HEK293 (cell line): ENCODE results near the gene TRIM40.

ENCODE experiments used
- CTCF ChIA-PET: fragments of 350-600 bp; formaldehyde crosslinking; extraction: SDS; loops from one replicate; lab custom pipeline; 2021; ENCODE audit warnings: antibody characterized with exemption; lab: Yijun Ruan, JAX
- POLR2A ChIA-PET: fragments of 300-600 bp; formaldehyde crosslinking; extraction: SDS; loops from one replicate; lab custom pipeline; 2020; ENCODE audit warnings: antibody characterized with exemption, inconsistent platforms; lab: Yijun Ruan, JAX
- H3K27ac ChIP-seq: fragments of 200-500 bp; sonication (Bioruptor generic); 2 replicates; pipeline ENCODE4 v1.5.1; 2014; ENCODE audit warnings: low read depth, low read length, control low read depth, inconsistent platforms; ENCODE audit errors: extremely low read depth
- H3K36me3 ChIP-seq, 2 experiments: fragments of 200-500 bp in 1 of 2; sonication (Bioruptor generic) in 1 of 2; 1 replicate in 1 of 2; 2 replicates in 1 of 2; pipeline ENCODE4 v1.5.1; 2014 to 2017; ENCODE audit warnings: inconsistent platforms in 2 of 2, low read length in 2 of 2; ENCODE audit not compliant: control insufficient read depth in 2 of 2, insufficient read depth in 1 of 2
- H3K4me1 ChIP-seq: fragments of 200-500 bp; sonication (Bioruptor generic); 2 replicates; pipeline ENCODE4 v1.5.1; 2014; ENCODE audit warnings: mild to moderate bottlenecking, low read length, inconsistent platforms; ENCODE audit not compliant: control insufficient read depth, insufficient read depth
- H3K4me3 ChIP-seq: 2 replicates; pipeline ENCODE4 v1.5.1; 2011; ENCODE audit warnings: low read depth, mild to moderate bottlenecking, control low read depth, low read length, moderate library complexity
- H3K9me3 ChIP-seq: fragments of 200-500 bp; sonication (Bioruptor generic); 2 replicates; pipeline ENCODE4 v1.5.1; 2014; ENCODE audit warnings: low read depth, low read length, inconsistent platforms; ENCODE audit not compliant: control insufficient read depth, insufficient read depth
- GLIS1 ChIP-seq: fragments of 450-650 bp; formaldehyde crosslinking; IDR thresholded peaks from 2 replicates; pipeline ENCODE4 v1.5.1; 2016; ENCODE audit warnings: missing biosample characterization, missing genetic modification characterization
- IKZF3 ChIP-seq: fragments of 450-650 bp; IDR thresholded peaks from 2 replicates; pipeline ENCODE4 v1.5.0; 2018; ENCODE audit warnings: missing biosample characterization, mild to moderate bottlenecking, missing genetic modification characterization, moderate library complexity
- KLF1 ChIP-seq: fragments of 450-650 bp; formaldehyde crosslinking; IDR thresholded peaks from 2 replicates; pipeline ENCODE4 v1.5.1; 2016; ENCODE audit warnings: missing biosample characterization, missing genetic modification characterization
- KLF10 ChIP-seq: fragments of 450-650 bp; IDR thresholded peaks from 2 replicates; pipeline ENCODE4 v1.5.1; 2018; ENCODE audit warnings: missing biosample characterization, mild to moderate bottlenecking, missing genetic modification characterization
- MZF1 ChIP-seq: fragments of 450-650 bp; formaldehyde crosslinking; IDR thresholded peaks from 2 replicates; pipeline ENCODE4 v1.5.1; 2017; ENCODE audit warnings: missing biosample characterization, missing genetic modification characterization, borderline replicate concordance
- PRDM6 ChIP-seq: fragments of 450-650 bp; formaldehyde crosslinking; IDR thresholded peaks from 2 replicates; pipeline ENCODE4 v1.5.1; 2017; ENCODE audit warnings: missing biosample characterization, missing genetic modification characterization
- SCRT2 ChIP-seq: fragments of 450-650 bp; formaldehyde crosslinking; IDR thresholded peaks from 2 replicates; pipeline ENCODE4 v1.5.1; 2016; ENCODE audit warnings: missing biosample characterization, missing genetic modification characterization
- TCF7L2 ChIP-seq: IDR thresholded peaks from 2 replicates; pipeline ENCODE4 v1.6.1; 2011; ENCODE audit warnings: low read depth, mild to moderate bottlenecking, inconsistent platforms, low read length, moderate library complexity, borderline replicate concordance
- ZBTB1 ChIP-seq: fragments of 450-650 bp; formaldehyde crosslinking; IDR thresholded peaks from 2 replicates; pipeline ENCODE4 v1.5.1; 2016; ENCODE audit warnings: missing biosample characterization, missing genetic modification characterization
- ZBTB17 ChIP-seq: fragments of 450-650 bp; formaldehyde crosslinking; IDR thresholded peaks from 2 replicates; pipeline ENCODE4 v1.5.1; 2016; ENCODE audit warnings: missing biosample characterization, missing genetic modification characterization
- ZBTB20 ChIP-seq: fragments of 450-650 bp; formaldehyde crosslinking; IDR thresholded peaks from 2 replicates; pipeline ENCODE4 v1.5.1; 2016; ENCODE audit warnings: missing biosample characterization, missing genetic modification characterization
- ZBTB21 ChIP-seq: fragments of 450-650 bp; formaldehyde crosslinking; IDR thresholded peaks from 2 replicates; pipeline ENCODE4 v1.5.1; 2017; ENCODE audit warnings: missing biosample characterization, missing genetic modification characterization
- ZBTB8A ChIP-seq: fragments of 450-650 bp; formaldehyde crosslinking; IDR thresholded peaks from 2 replicates; pipeline ENCODE4 v1.5.1; 2016; ENCODE audit warnings: missing biosample characterization, missing genetic modification characterization
- ZNF37A ChIP-seq: fragments of 450-650 bp; IDR thresholded peaks from 2 replicates; pipeline ENCODE4 v1.5.1; 2018; ENCODE audit warnings: missing biosample characterization, missing genetic modification characterization
- ZNF473 ChIP-seq: fragments of 450-650 bp; formaldehyde crosslinking; IDR thresholded peaks from 2 replicates; pipeline ENCODE4 v1.5.1; 2017; ENCODE audit warnings: missing biosample characterization, missing genetic modification characterization
- ZNF561 ChIP-seq: fragments of 450-650 bp; IDR thresholded peaks from 2 replicates; pipeline ENCODE4 v1.5.1; 2018; ENCODE audit warnings: missing biosample characterization, missing genetic modification characterization, borderline replicate concordance
- ZNF707 ChIP-seq: fragments of 450-650 bp; formaldehyde crosslinking; IDR thresholded peaks from 2 replicates; pipeline ENCODE4 v1.5.1; 2016; ENCODE audit warnings: missing biosample characterization, missing genetic modification characterization
- ZSCAN16 ChIP-seq: fragments of 450-650 bp; formaldehyde crosslinking; IDR thresholded peaks from 2 replicates; pipeline ENCODE4 v1.5.1; 2016; ENCODE audit warnings: missing biosample characterization, missing genetic modification characterization
- TF ChIP-seq, protein P1 (sequence below): fragments of 450-650 bp; formaldehyde crosslinking; IDR thresholded peaks from 2 replicates; pipeline ENCODE4 v1.5.1; 2016; ENCODE audit warnings: missing biosample characterization, missing genetic modification characterization
- TF ChIP-seq, protein P2 (sequence below): fragments of 450-650 bp; formaldehyde crosslinking; IDR thresholded peaks from 2 replicates; pipeline ENCODE4 v1.5.1; 2017; ENCODE audit warnings: missing biosample characterization, missing genetic modification characterization
- TF ChIP-seq, protein P3 (sequence below): fragments of 450-650 bp; formaldehyde crosslinking; IDR thresholded peaks from 2 replicates; pipeline ENCODE4 v1.5.1; 2017; ENCODE audit warnings: missing biosample characterization, missing genetic modification characterization

TRIM40 gene

GRCh38 chr6:30127238-30128093, 8.5 kb upstream of the TRIM40 start:
- H3K4me3 ChIP-seq = no peak overlapping the region
- POLR2A ChIA-PET = no interaction called here

DNA sequence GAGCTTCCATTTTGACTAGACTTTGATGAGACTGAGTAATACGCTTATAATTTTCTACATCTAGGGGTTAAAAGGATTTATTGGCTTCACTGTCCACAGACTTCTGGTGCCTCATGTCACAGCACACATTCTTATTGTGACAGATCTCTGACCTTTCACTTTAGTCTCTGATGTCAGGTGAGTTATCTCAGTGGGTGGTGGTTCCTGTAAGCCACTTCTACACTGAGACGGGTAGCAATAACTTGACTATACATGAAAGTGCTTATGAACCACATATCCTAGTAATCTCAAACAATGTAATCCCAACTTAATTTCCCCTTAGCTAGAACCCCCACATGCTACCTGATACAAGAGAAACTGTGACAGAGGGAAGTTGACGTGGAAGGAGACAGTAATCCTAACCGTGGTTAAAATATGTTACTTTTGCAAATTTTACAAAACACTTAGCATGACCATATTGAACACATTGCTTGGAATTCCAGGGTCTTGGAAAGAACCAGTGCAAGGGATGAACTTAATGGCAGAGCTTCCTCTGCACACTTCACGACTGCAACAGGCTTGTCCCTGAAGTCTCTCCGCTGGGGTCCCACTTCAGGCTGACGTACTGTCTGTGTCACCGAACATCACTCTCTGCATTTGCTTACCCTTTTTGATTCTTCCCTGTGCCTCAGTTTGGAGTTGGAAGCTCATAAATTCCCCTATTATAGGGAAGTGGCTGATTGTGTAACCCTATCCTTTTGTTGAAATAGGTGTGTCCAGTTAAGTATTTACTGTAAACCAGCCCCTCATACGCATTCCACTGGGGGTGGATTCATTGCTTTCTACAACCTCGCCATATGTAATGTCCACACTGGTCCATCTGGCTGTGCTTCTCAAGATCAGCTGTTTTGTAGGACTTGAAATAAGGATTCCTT, 6.4 kb upstream of the TRIM40 start:
- H3K4me1 ChIP-seq = no peaks in the 10 kb centered on the region
- H3K9me3 ChIP-seq = no peaks in the 10 kb centered on the region
- H3K36me3 ChIP-seq = no peaks in the 10 kb centered on the region
- TF ChIP-seq TCF7L2 (peak; percentile 65), KLF1 (tag by site-specific recombination) (peak; percentile 61), SCRT2 (peak; percentile 75), KLF10 (peak; percentile 53), ZNF473 (no peak), PRDM6 (tag by site-specific recombination) (0 out of 2 replicates have a peak, but pooled peaks have one; percentile 6), ZNF561 (no peak), ZBTB20 (tag by site-specific recombination) (no peak), GLIS1 (0 out of 2 replicates have a peak, but pooled peaks have one; percentile 25), MZF1 (tag by site-specific recombination) (peak; percentile 36), ZSCAN16 (tag by site-specific recombination) (no peak), ZBTB21 (tag by site-specific recombination) (no peak), ZBTB8A (no peak)
- TF ChIP-seq, protein P1, sequence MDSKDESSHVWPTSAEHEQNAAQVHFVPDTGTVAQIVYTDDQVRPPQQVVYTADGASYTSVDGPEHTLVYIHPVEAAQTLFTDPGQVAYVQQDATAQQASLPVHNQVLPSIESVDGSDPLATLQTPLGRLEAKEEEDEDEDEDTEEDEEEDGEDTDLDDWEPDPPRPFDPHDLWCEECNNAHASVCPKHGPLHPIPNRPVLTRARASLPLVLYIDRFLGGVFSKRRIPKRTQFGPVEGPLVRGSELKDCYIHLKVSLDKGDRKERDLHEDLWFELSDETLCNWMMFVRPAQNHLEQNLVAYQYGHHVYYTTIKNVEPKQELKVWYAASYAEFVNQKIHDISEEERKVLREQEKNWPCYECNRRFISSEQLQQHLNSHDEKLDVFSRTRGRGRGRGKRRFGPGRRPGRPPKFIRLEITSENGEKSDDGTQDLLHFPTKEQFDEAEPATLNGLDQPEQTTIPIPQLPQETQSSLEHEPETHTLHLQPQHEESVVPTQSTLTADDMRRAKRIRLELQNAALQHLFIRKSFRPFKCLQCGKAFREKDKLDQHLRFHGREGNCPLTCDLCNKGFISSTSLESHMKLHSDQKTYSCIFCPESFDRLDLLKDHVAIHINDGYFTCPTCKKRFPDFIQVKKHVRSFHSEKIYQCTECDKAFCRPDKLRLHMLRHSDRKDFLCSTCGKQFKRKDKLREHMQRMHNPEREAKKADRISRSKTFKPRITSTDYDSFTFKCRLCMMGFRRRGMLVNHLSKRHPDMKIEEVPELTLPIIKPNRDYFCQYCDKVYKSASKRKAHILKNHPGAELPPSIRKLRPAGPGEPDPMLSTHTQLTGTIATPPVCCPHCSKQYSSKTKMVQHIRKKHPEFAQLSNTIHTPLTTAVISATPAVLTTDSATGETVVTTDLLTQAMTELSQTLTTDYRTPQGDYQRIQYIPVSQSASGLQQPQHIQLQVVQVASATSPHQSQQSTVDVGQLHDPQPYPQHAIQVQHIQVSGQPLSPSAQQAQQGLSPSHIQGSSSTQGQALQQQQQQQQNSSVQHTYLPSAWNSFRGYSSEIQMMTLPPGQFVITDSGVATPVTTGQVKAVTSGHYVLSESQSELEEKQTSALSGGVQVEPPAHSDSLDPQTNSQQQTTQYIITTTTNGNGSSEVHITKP = peak; percentile 63; the same call in 1 of the 2 replicates
- TF ChIP-seq, protein P2, sequence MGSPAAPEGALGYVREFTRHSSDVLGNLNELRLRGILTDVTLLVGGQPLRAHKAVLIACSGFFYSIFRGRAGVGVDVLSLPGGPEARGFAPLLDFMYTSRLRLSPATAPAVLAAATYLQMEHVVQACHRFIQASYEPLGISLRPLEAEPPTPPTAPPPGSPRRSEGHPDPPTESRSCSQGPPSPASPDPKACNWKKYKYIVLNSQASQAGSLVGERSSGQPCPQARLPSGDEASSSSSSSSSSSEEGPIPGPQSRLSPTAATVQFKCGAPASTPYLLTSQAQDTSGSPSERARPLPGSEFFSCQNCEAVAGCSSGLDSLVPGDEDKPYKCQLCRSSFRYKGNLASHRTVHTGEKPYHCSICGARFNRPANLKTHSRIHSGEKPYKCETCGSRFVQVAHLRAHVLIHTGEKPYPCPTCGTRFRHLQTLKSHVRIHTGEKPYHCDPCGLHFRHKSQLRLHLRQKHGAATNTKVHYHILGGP (tag by site-specific recombination) = no peak
- POLR2A ChIA-PET = interaction anchor here (1.2 to 3.2 kb wide), 3 partner anchors 25 to 28 kb away, joined by 3 to 20 read pairs (median 4); no protein-coding TSS in a partner anchor
- no peak overlapping the region for H3K27ac ChIP-seq
- CTCF ChIA-PET = interaction anchor here (0.7 to 8.4 kb wide), 17 partner anchors 8 to 140 kb away, joined by 3 to 200 read pairs (median 14); partner anchors contain the start of genes TRIM10 and TRIM31
- no peak overlapping the region for H3K4me3 ChIP-seq

More at GRCh38 chr6:30127238-30128093, 8.5 kb upstream of the TRIM40 start:
- Histone ChIP-seq H3K36me3 (no peaks in the 10 kb centered on the region), H3K4me1 (no peaks in the 10 kb centered on the region), H3K27ac (no peak overlapping the region), H3K9me3 (no peaks in the 10 kb centered on the region)
- CTCF ChIA-PET = interaction anchor here (0.8 to 7.4 kb wide), 6 partner anchors 17 to 279 kb away, joined by 3 to 126 read pairs (median 6); no protein-coding TSS in a partner anchor
- TF ChIP-seq IKZF3 (tag by site-specific recombination) (no peak), ZNF707 (no peak), ZBTB17 (tag by site-specific recombination) (no peak), ZNF37A (tag by site-specific recombination) (no peak), ZBTB1 (no peak)
- TF ChIP-seq, protein P3, sequence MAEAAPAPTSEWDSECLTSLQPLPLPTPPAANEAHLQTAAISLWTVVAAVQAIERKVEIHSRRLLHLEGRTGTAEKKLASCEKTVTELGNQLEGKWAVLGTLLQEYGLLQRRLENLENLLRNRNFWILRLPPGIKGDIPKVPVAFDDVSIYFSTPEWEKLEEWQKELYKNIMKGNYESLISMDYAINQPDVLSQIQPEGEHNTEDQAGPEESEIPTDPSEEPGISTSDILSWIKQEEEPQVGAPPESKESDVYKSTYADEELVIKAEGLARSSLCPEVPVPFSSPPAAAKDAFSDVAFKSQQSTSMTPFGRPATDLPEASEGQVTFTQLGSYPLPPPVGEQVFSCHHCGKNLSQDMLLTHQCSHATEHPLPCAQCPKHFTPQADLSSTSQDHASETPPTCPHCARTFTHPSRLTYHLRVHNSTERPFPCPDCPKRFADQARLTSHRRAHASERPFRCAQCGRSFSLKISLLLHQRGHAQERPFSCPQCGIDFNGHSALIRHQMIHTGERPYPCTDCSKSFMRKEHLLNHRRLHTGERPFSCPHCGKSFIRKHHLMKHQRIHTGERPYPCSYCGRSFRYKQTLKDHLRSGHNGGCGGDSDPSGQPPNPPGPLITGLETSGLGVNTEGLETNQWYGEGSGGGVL (tag by site-specific recombination) = no peak
